GM23338 (cell line): ENCODE measurements around the gene NPAS3. TPM values are rescaled to one million over a fixed set of nuclear protein-coding genes. Genes with fewer than 3 reads are reported as not detected.

Experiments used
- ATAC-seq: fragments of 200-7000 bp; cut with Tn5 transposase; 3 replicates; pipeline ENCODE4 v1.9.1; 2020
- DNase-seq: peaks from one replicate; pipeline ENCODE4 v3.0.0-alpha.2; 2015; ENCODE audit warnings: low spot score
- H2AFZ ChIP-seq: fragments of 200-600 bp; sonication (generic); 2 replicates; pipeline ENCODE4 v1.8.0; 2016; ENCODE audit warnings: antibody characterized with exemption, mild to moderate bottlenecking, moderate library complexity
- H3F3A ChIP-seq: fragments of 200-600 bp; sonication (generic); replicated peaks from 2 replicates; pipeline ENCODE4 v1.8.0; 2017; ENCODE audit warnings: antibody characterized with exemption, mixed run types, low read depth
- H3K27ac ChIP-seq: fragments of 200-600 bp; sonication (generic); 2 replicates; pipeline ENCODE4 v1.6.1; 2016; ENCODE audit warnings: low read depth
- H3K27me3 ChIP-seq: fragments of 200-600 bp; sonication (generic); 2 replicates; pipeline ENCODE4 v1.8.0; 2016; ENCODE audit warnings: mild to moderate bottlenecking, mixed run types, moderate library complexity; ENCODE audit not compliant: insufficient read depth
- H3K36me3 ChIP-seq: fragments of 200-600 bp; sonication (generic); 2 replicates; pipeline ENCODE4 v1.8.0; 2016; ENCODE audit warnings: mild to moderate bottlenecking; ENCODE audit not compliant: insufficient read depth
- H3K4me1 ChIP-seq: fragments of 200-600 bp; sonication (generic); 2 replicates; pipeline ENCODE4 v1.8.0; 2016; ENCODE audit warnings: mild to moderate bottlenecking, moderate library complexity; ENCODE audit not compliant: insufficient read depth
- H3K4me2 ChIP-seq: fragments of 200-600 bp; sonication (generic); 2 replicates; pipeline ENCODE4 v1.7.1; 2017; ENCODE audit warnings: mixed run types
- H3K4me3 ChIP-seq: fragments of 200-600 bp; sonication (generic); 2 replicates; pipeline ENCODE4 v1.6.1; 2016; ENCODE audit warnings: mixed run types
- H3K79me2 ChIP-seq: fragments of 200-600 bp; sonication (generic); replicated peaks from 2 replicates; pipeline ENCODE4 v1.8.0; 2017; ENCODE audit warnings: mild to moderate bottlenecking; ENCODE audit not compliant: insufficient read depth
- H3K9me2 ChIP-seq: fragments of 200-600 bp; sonication (generic); 2 replicates; pipeline ENCODE4 v1.8.0; 2017; ENCODE audit not compliant: insufficient read depth
- H4K20me1 ChIP-seq: fragments of 200-600 bp; sonication (generic); replicated peaks from 2 replicates; pipeline ENCODE4 v1.8.0; 2017; ENCODE audit warnings: mild to moderate bottlenecking; ENCODE audit not compliant: insufficient read depth
- H3K27ac Mint-ChIP-seq: 2 replicates; pipeline ENCODE4 v1.8.0; 2020; ENCODE audit warnings: inconsistent platforms, mild to moderate bottlenecking, moderate library complexity, mixed read lengths
- H3K27me3 Mint-ChIP-seq: 3 replicates; pipeline ENCODE4 v1.8.0; 2022; ENCODE audit warnings: low read depth, mild to moderate bottlenecking, moderate library complexity, mixed read lengths, inconsistent platforms; ENCODE audit not compliant: insufficient read depth, poor library complexity
- H3K36me3 Mint-ChIP-seq: 3 replicates; pipeline ENCODE4 v1.8.0; 2021; ENCODE audit warnings: low read depth, mild to moderate bottlenecking, inconsistent platforms, moderate library complexity, mixed read lengths
- H3K4me1 Mint-ChIP-seq: 3 replicates; pipeline ENCODE4 v1.8.0; 2020; ENCODE audit warnings: mild to moderate bottlenecking, inconsistent platforms, mixed read lengths
- H3K4me3 Mint-ChIP-seq: 3 replicates; pipeline ENCODE4 v1.8.0; 2021; ENCODE audit warnings: moderate library complexity, mild to moderate bottlenecking, inconsistent platforms, mixed read lengths
- H3K9me3 Mint-ChIP-seq: 3 replicates; pipeline ENCODE4 v1.8.0; 2020; ENCODE audit warnings: moderate library complexity, mild to moderate bottlenecking, inconsistent platforms, mixed read lengths
- CREB1 ChIP-seq: fragments of 250-450 bp; sonication (Bioruptor Pico); IDR thresholded peaks from 2 replicates; pipeline ENCODE4 v1.5.0; 2020; ENCODE audit warnings: low read depth, mild to moderate bottlenecking, moderate library complexity
- CTCF ChIP-seq, 2 experiments: fragments of 200-600 bp in 1 of 2; sonication (generic) in 1 of 2; conservative IDR thresholded peaks; 2 replicates each; pipeline versions ENCODE4 v1.5.1 to v1.6.1; 2016 to 2017; ENCODE audit warnings: antibody characterized with exemption in 2 of 2, low read depth in 2 of 2, mild to moderate bottlenecking in 2 of 2, moderate library complexity in 1 of 2
- EZH2 ChIP-seq: fragments of 200-600 bp; sonication (generic); IDR thresholded peaks from one replicate; pipeline ENCODE4 v1.8.0; 2017; ENCODE audit warnings: antibody characterized with exemption, mild to moderate bottlenecking, low read depth; ENCODE audit not compliant: unreplicated experiment
- EZH2phosphoT487 ChIP-seq: fragments of 200-600 bp; sonication (generic); IDR thresholded peaks from one replicate; pipeline ENCODE4 v1.8.1; 2018; ENCODE audit warnings: antibody characterized with exemption; ENCODE audit not compliant: unreplicated experiment
- JUNB ChIP-seq: IDR thresholded peaks from one replicate; pipeline ENCODE4 v1.6.1; 2016; ENCODE audit warnings: antibody characterized with exemption; ENCODE audit not compliant: unreplicated experiment
- NANOG ChIP-seq: IDR thresholded peaks from 2 replicates; pipeline ENCODE4 v1.6.1; 2016; ENCODE audit warnings: antibody characterized with exemption, borderline replicate concordance
- POLR2AphosphoS5 ChIP-seq: IDR thresholded peaks from 2 replicates; pipeline ENCODE4 v1.6.1; 2016; ENCODE audit warnings: antibody characterized with exemption, low read depth
- REST ChIP-seq: IDR thresholded peaks from one replicate; pipeline ENCODE4 v1.6.1; 2018; ENCODE audit warnings: antibody characterized with exemption; ENCODE audit not compliant: unreplicated experiment
- STAT1 ChIP-seq: IDR thresholded peaks from one replicate; pipeline ENCODE4 v1.6.1; 2016; ENCODE audit warnings: antibody characterized with exemption; ENCODE audit not compliant: unreplicated experiment
- ZNF114 ChIP-seq: fragments of 250-450 bp; sonication (Bioruptor Pico); IDR thresholded peaks from 2 replicates; pipeline ENCODE4 v1.5.0; 2020; ENCODE audit warnings: mild to moderate bottlenecking, moderate library complexity
- ZNF331 ChIP-seq: fragments of 250-450 bp; sonication (Bioruptor Pico); IDR thresholded peaks from 2 replicates; pipeline ENCODE4 v1.5.0; 2020; ENCODE audit warnings: low read depth, mild to moderate bottlenecking, moderate library complexity
- polyA plus RNA-seq: library from polyadenylated mRNA; unstranded; fragments of >200 nt; fragmentation: Nextera tagmentation; extraction: Ambion mirVana; gene quantifications from 2 replicates; pipeline ENCODE4 v1.2.1, GENCODE V29; 2016
- total RNA-seq: library from RNA; depleted of rRNA; stranded (reverse); fragments of >200 nt; shearing (Covaris generic); gene quantifications from 2 replicates; pipeline ENCODE4 v1.2.3, GENCODE V29; 2014
- TF ChIP-seq, protein P1 (sequence below): IDR thresholded peaks from 2 replicates; pipeline ENCODE4 v1.6.1; 2016; ENCODE audit warnings: antibody characterized with exemption
- TF ChIP-seq, protein P2 (sequence below): fragments of 250-450 bp; sonication (Bioruptor Pico); IDR thresholded peaks from 2 replicates; pipeline ENCODE4 v1.5.0; 2020; ENCODE audit warnings: mild to moderate bottlenecking, moderate library complexity

Gene NPAS3
- total and polyA plus RNA-seq, 2 experiments from 2014 or later: 0.17 to 0.19 TPM

GRCh38 chr14:33802737-33803136, 864.1 kb downstream of the NPAS3 start:
- Mint-ChIP-seq H3K4me3 (no peak overlapping the region), H3K9me3 (peaks cover 2% of the 10 kb centered on the region; the same call in 1 of the 3 replicates), H3K36me3 (peaks cover 4% of the 10 kb centered on the region), H3K4me1 (peaks cover 13% of the 10 kb centered on the region), H3K27me3 (no peaks in the 10 kb centered on the region), H3K27ac (no peak overlapping the region)
- no peaks in the 10 kb centered on the region for H3K36me3 ChIP-seq
- no peak overlapping the region for H3K27ac ChIP-seq
- H3F3A ChIP-seq: no peaks in the 10 kb centered on the region
- no peak overlapping the region for H2AFZ ChIP-seq
- H3K4me1 ChIP-seq: peaks cover 8% of the 10 kb centered on the region; the same call in 1 of the 2 replicates
- no peak overlapping the region for H3K4me3 ChIP-seq
- H3K4me2 ChIP-seq: no peak overlapping the region
- no peaks in the 10 kb centered on the region for H3K27me3 ChIP-seq
- ATAC-seq (no peak), DNase-seq (no peak)
- no peak for TF ChIP-seq EZH2phosphoT487
- TF ChIP-seq, protein P1, sequence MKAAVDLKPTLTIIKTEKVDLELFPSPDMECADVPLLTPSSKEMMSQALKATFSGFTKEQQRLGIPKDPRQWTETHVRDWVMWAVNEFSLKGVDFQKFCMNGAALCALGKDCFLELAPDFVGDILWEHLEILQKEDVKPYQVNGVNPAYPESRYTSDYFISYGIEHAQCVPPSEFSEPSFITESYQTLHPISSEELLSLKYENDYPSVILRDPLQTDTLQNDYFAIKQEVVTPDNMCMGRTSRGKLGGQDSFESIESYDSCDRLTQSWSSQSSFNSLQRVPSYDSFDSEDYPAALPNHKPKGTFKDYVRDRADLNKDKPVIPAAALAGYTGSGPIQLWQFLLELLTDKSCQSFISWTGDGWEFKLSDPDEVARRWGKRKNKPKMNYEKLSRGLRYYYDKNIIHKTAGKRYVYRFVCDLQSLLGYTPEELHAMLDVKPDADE: no peak
- TF ChIP-seq ZNF331 (CRISPR knock-in tag): no peak
- no peak for TF ChIP-seq REST
- TF ChIP-seq CTCF (conservative IDR thresholded peaks at IDR 0.05; ENCODE audit: low read depth in 2 of 2): no peak
- TF ChIP-seq, protein P2, sequence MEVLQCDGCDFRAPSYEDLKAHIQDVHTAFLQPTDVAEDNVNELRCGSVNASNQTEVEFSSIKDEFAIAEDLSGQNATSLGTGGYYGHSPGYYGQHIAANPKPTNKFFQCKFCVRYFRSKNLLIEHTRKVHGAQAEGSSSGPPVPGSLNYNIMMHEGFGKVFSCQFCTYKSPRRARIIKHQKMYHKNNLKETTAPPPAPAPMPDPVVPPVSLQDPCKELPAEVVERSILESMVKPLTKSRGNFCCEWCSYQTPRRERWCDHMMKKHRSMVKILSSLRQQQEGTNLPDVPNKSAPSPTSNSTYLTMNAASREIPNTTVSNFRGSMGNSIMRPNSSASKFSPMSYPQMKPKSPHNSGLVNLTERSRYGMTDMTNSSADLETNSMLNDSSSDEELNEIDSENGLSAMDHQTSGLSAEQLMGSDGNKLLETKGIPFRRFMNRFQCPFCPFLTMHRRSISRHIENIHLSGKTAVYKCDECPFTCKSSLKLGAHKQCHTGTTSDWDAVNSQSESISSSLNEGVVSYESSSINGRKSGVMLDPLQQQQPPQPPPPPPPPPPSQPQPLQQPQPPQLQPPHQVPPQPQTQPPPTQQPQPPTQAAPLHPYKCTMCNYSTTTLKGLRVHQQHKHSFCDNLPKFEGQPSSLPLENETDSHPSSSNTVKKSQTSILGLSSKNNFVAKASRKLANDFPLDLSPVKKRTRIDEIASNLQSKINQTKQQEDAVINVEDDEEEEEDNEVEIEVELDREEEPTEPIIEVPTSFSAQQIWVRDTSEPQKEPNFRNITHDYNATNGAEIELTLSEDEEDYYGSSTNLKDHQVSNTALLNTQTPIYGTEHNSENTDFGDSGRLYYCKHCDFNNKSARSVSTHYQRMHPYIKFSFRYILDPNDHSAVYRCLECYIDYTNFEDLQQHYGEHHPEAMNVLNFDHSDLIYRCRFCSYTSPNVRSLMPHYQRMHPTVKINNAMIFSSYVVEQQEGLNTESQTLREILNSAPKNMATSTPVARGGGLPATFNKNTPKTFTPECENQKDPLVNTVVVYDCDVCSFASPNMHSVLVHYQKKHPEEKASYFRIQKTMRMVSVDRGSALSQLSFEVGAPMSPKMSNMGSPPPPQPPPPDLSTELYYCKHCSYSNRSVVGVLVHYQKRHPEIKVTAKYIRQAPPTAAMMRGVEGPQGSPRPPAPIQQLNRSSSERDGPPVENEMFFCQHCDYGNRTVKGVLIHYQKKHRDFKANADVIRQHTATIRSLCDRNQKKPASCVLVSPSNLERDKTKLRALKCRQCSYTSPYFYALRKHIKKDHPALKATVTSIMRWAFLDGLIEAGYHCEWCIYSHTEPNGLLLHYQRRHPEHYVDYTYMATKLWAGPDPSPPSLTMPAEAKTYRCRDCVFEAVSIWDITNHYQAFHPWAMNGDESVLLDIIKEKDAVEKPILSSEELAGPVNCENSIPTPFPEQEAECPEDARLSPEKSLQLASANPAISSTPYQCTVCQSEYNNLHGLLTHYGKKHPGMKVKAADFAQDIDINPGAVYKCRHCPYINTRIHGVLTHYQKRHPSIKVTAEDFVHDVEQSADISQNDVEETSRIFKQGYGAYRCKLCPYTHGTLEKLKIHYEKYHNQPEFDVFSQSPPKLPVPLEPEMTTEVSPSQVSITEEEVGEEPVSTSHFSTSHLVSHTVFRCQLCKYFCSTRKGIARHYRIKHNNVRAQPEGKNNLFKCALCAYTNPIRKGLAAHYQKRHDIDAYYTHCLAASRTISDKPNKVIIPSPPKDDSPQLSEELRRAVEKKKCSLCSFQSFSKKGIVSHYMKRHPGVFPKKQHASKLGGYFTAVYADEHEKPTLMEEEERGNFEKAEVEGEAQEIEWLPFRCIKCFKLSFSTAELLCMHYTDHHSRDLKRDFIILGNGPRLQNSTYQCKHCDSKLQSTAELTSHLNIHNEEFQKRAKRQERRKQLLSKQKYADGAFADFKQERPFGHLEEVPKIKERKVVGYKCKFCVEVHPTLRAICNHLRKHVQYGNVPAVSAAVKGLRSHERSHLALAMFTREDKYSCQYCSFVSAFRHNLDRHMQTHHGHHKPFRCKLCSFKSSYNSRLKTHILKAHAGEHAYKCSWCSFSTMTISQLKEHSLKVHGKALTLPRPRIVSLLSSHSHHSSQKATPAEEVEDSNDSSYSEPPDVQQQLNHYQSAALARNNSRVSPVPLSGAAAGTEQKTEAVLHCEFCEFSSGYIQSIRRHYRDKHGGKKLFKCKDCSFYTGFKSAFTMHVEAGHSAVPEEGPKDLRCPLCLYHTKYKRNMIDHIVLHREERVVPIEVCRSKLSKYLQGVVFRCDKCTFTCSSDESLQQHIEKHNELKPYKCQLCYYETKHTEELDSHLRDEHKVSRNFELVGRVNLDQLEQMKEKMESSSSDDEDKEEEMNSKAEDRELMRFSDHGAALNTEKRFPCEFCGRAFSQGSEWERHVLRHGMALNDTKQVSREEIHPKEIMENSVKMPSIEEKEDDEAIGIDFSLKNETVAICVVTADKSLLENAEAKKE (CRISPR knock-in tag): no peak
- no peak for TF ChIP-seq CREB1 (CRISPR knock-in tag)
- TF ChIP-seq STAT1: no peak
- no peak for TF ChIP-seq EZH2
- no peak for TF ChIP-seq POLR2AphosphoS5
- no peak for TF ChIP-seq ZNF114 (CRISPR knock-in tag)
- no peak for TF ChIP-seq NANOG
- no peak for TF ChIP-seq JUNB
- no peaks in the 10 kb centered on the region; the same call in 1 of the 2 replicates for H4K20me1 ChIP-seq
- H3K79me2 ChIP-seq: no peaks in the 10 kb centered on the region
- H3K9me2 ChIP-seq: peaks cover 5% of the 10 kb centered on the region; the same call in 1 of the 2 replicates
